HepG2 (cell line): ENCODE data around the gene CLPSL2. TPM values are rescaled to one million over a fixed set of nuclear protein-coding genes. Genes with fewer than 3 reads are reported as not detected.

ENCODE experiments used
- ATF7 ChIP-seq, 2 experiments: fragments of 450-650 bp in 1 of 2; sonication (generic) in 1 of 2; formaldehyde crosslinking in 1 of 2; IDR thresholded peaks; 2 replicates each; pipeline versions ENCODE4 v1.4.0 to v1.6.1; 2016 to 2020; ENCODE audit warnings: antibody characterized with exemption in 1 of 2, mild to moderate bottlenecking in 1 of 2, missing genetic modification reagents in 1 of 2
- CC2D1A ChIP-seq: sonication (generic); formaldehyde crosslinking; IDR thresholded peaks from 2 replicates; pipeline ENCODE4 v1.8.1; 2023; ENCODE audit warnings: mild to moderate bottlenecking, missing genetic modification reagents
- EEA1 ChIP-seq: sonication (generic); formaldehyde crosslinking; IDR thresholded peaks from 2 replicates; pipeline ENCODE4 v1.5.1; 2020; ENCODE audit warnings: mild to moderate bottlenecking, missing genetic modification reagents, borderline replicate concordance
- HIVEP1 ChIP-seq: sonication (generic); formaldehyde crosslinking; IDR thresholded peaks from 2 replicates; pipeline ENCODE4 v1.4.0; 2020; ENCODE audit warnings: mild to moderate bottlenecking, missing genetic modification reagents
- KLF11 ChIP-seq: IDR thresholded peaks from 2 replicates; pipeline ENCODE4 v1.6.1; 2016; ENCODE audit warnings: missing compliant biosample characterization
- NCOA1 ChIP-seq: sonication (generic); formaldehyde crosslinking; IDR thresholded peaks from 2 replicates; pipeline ENCODE4 v1.9.0; 2021; ENCODE audit warnings: missing genetic modification reagents
- NFIC ChIP-seq: IDR thresholded peaks from 2 replicates; pipeline ENCODE4 v1.6.1; 2012; ENCODE audit warnings: mild to moderate bottlenecking, low read length, inconsistent platforms
- NFYB ChIP-seq: sonication (generic); formaldehyde crosslinking; IDR thresholded peaks from 2 replicates; pipeline ENCODE4 v1.4.0; 2020; ENCODE audit warnings: missing genetic modification reagents
- NFYC ChIP-seq: IDR thresholded peaks from 2 replicates; pipeline ENCODE4 v1.6.1; 2016; ENCODE audit warnings: missing genetic modification reagents, missing compliant biosample characterization
- PHF5A ChIP-seq: IDR thresholded peaks from one replicate; pipeline ENCODE4 v1.6.1; 2018; ENCODE audit warnings: low read depth, missing genetic modification reagents; ENCODE audit not compliant: unreplicated experiment
- POLR2AphosphoS5 ChIP-seq: IDR thresholded peaks from 2 replicates; pipeline ENCODE4 v1.6.1; 2012; ENCODE audit warnings: low read depth, low read length
- RAD51 ChIP-seq: fragments of 450-650 bp; IDR thresholded peaks from 2 replicates; pipeline ENCODE4 v1.6.1; 2016; ENCODE audit warnings: borderline replicate concordance
- RFX1 ChIP-seq: fragments of 450-650 bp; IDR thresholded peaks from 2 replicates; pipeline ENCODE4 v1.6.1; 2017
- SALL1 ChIP-seq: sonication (generic); formaldehyde crosslinking; IDR thresholded peaks from 2 replicates; pipeline ENCODE4 v1.8.0; 2022; ENCODE audit warnings: mild to moderate bottlenecking, missing genetic modification reagents
- WIZ ChIP-seq: sonication (generic); formaldehyde crosslinking; IDR thresholded peaks from 2 replicates; pipeline ENCODE4 v1.5.1; 2020; ENCODE audit warnings: mild to moderate bottlenecking, missing genetic modification reagents
- ZBED4 ChIP-seq: sonication (generic); formaldehyde crosslinking; IDR thresholded peaks from 2 replicates; pipeline ENCODE4 v1.4.0; 2020; ENCODE audit warnings: missing genetic modification reagents, borderline replicate concordance
- ZFP37 ChIP-seq: sonication (generic); formaldehyde crosslinking; IDR thresholded peaks from 2 replicates; pipeline ENCODE4 v1.4.0; 2020; ENCODE audit warnings: missing genetic modification reagents, borderline replicate concordance
- ZMAT5 ChIP-seq: sonication (generic); formaldehyde crosslinking; IDR thresholded peaks from 2 replicates; pipeline ENCODE4 v1.5.0; 2020; ENCODE audit warnings: mild to moderate bottlenecking, low read depth, missing genetic modification reagents, borderline replicate concordance
- ZNF232 ChIP-seq: sonication (generic); formaldehyde crosslinking; IDR thresholded peaks from 2 replicates; pipeline ENCODE4 v1.4.0; 2020; ENCODE audit warnings: missing genetic modification reagents, borderline replicate concordance
- ZNF292 ChIP-seq: sonication (generic); formaldehyde crosslinking; IDR thresholded peaks from 2 replicates; pipeline ENCODE4 v1.8.1; 2022; ENCODE audit warnings: mild to moderate bottlenecking, low read depth, missing genetic modification reagents, borderline replicate concordance
- ZNF678 ChIP-seq: sonication (generic); formaldehyde crosslinking; IDR thresholded peaks from 2 replicates; pipeline ENCODE4 v1.4.0; 2020; ENCODE audit warnings: mild to moderate bottlenecking, missing genetic modification reagents
- ZNF781 ChIP-seq: sonication (generic); formaldehyde crosslinking; IDR thresholded peaks from 2 replicates; pipeline ENCODE4 v1.5.1; 2020; ENCODE audit warnings: borderline replicate concordance, mild to moderate bottlenecking, missing genetic modification reagents; ENCODE audit errors: not compliant biosample characterization
- polyA plus RNA-seq, 8 experiments: library from polyadenylated mRNA; depleted of rRNA in 3 of 8; stranded (reverse) in 7 of 8; unstranded in 1 of 8; fragments of >200 nt; fragmentation: Illumina TruSeq in 4 of 8; extraction: Trizol in 4 of 8; gene quantifications; 2 replicates each; pipeline versions ENCODE4 v1.2.1 to v1.2.3, GENCODE V29; 2011 to 2016; ENCODE audit warnings: low read depth in 4 of 8, missing spikeins in 1 of 8, mixed read lengths in 1 of 8; ENCODE audit not compliant: insufficient read depth in 1 of 8
- total RNA-seq, 5 experiments: library from RNA; depleted of rRNA; stranded (reverse); fragments of >200 nt; fragmentation: Illumina TruSeq; extraction: Trizol; gene quantifications; 2 replicates each; pipeline ENCODE4 v1.2.3, GENCODE V29; 2016; ENCODE audit warnings: low read depth in 1 of 5
- TF ChIP-seq, protein P1 (sequence below): sonication (generic); formaldehyde crosslinking; conservative IDR thresholded peaks from 2 replicates; pipeline ENCODE4 v1.5.0; 2020; ENCODE audit warnings: missing genetic modification reagents
- TF ChIP-seq, protein P2 (sequence below): IDR thresholded peaks from 2 replicates; pipeline ENCODE4 v1.6.1; 2016

Gene CLPSL2
- total and polyA plus RNA-seq, 2 of the 13 experiments (the other 11 are each of a cell fraction or from before 2014, with no cell fraction given): not detected

DNA sequence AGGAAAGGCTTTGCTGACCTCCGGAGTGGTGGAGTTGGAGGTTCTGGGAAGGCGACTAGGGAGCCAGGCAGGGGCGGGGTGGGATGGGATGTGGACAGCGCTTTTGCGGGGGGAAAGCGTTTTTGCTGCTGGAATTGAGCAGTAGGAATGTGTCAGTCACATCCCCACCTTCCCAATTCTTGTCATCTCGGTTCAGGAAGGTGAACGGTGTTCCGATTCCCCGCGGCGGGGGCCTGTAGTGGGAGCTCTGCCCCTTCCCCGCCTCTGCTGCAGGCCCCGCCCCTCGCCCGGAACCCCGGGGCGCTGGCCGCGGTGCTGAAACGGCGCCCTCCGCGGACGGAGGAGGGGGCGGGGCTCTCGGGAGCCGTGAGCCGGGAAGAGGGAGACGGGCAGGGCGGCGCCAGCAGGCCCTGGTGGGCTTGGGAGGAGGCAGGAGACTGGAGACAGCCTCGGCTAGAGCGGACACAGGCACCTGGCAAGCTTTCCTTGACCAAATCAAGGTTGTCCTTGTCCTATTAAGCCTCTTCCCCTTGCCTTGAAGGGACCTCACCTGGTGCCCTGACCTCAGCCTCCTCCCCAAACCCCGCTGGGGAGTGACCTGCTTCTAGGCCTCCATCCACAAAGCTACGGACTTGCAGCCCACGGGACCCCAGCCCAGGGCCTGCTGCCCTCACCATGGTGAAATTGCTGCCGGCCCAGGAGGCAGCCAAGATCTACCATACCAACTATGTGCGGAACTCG lies 28.8 kb downstream of the CLPSL2 start, which contains the start of gene LHFPL5 (continued):
- TF ChIP-seq ZMAT5 (CRISPR knock-in tag) (no peak), ZBED4 (peak; percentile 98), ATF7 (IDR thresholded peaks at IDR 0.05) (no peak), ATF7 (CRISPR knock-in tag; IDR thresholded peaks at IDR 0.05) (peak; percentile 37; the same call in 1 of the 2 replicates), HIVEP1 (CRISPR knock-in tag) (peak; percentile 96), PHF5A (peak; percentile 94), RFX1 (no peak), ZNF781 (CRISPR knock-in tag) (peak; percentile 94), CC2D1A (peak; percentile 96; the same call in 1 of the 2 replicates), KLF11 (CRISPR knock-in tag) (peak; percentile 99), POLR2AphosphoS5 (no peak), ZNF232 (CRISPR knock-in tag) (peak; percentile 99), NFYC (CRISPR knock-in tag) (no peak; the same call in 1 of the 2 replicates), ZNF292 (CRISPR knock-in tag) (no peak), EEA1 (peak; percentile 99), NFIC (no peak), RAD51 (no peak), ZNF678 (CRISPR knock-in tag) (peak; percentile 94; the same call in 1 of the 2 replicates), SALL1 (CRISPR knock-in tag) (peak; percentile 100), NFYB (CRISPR knock-in tag) (peak; percentile 39; the same call in 1 of the 2 replicates), NCOA1 (CRISPR knock-in tag) (peak; percentile 94; the same call in 1 of the 2 replicates), ZFP37 (CRISPR knock-in tag) (peak; percentile 99), WIZ (CRISPR knock-in tag) (peak; percentile 100)
- TF ChIP-seq, protein P1, sequence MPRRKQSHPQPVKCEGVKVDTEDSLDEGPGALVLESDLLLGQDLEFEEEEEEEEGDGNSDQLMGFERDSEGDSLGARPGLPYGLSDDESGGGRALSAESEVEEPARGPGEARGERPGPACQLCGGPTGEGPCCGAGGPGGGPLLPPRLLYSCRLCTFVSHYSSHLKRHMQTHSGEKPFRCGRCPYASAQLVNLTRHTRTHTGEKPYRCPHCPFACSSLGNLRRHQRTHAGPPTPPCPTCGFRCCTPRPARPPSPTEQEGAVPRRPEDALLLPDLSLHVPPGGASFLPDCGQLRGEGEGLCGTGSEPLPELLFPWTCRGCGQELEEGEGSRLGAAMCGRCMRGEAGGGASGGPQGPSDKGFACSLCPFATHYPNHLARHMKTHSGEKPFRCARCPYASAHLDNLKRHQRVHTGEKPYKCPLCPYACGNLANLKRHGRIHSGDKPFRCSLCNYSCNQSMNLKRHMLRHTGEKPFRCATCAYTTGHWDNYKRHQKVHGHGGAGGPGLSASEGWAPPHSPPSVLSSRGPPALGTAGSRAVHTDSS (CRISPR knock-in tag): no peak
- TF ChIP-seq, protein P2, sequence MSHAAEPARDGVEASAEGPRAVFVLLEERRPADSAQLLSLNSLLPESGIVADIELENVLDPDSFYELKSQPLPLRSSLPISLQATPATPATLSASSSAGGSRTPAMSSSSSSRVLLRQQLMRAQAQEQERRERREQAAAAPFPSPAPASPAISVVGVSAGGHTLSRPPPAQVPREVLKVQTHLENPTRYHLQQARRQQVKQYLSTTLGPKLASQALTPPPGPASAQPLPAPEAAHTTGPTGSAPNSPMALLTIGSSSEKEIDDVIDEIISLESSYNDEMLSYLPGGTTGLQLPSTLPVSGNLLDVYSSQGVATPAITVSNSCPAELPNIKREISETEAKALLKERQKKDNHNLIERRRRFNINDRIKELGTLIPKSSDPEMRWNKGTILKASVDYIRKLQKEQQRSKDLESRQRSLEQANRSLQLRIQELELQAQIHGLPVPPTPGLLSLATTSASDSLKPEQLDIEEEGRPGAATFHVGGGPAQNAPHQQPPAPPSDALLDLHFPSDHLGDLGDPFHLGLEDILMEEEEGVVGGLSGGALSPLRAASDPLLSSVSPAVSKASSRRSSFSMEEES (CRISPR knock-in tag): peak; percentile 95
